SU-DHL-6 (cell line): ENCODE data around the gene ZNF337.

ENCODE experiments used
- H2AFZ ChIP-seq: fragments of 200-600 bp; sonication (generic); 2 replicates; pipeline ENCODE4 v1.6.1; 2014; ENCODE audit warnings: low read depth, mild to moderate bottlenecking, moderate library complexity, mixed read lengths, antibody characterized with exemption, low read length; ENCODE audit not compliant: severe bottlenecking
- H3F3A ChIP-seq: fragments of 200-600 bp; shearing (Covaris generic); 2 replicates; pipeline ENCODE4 v1.6.0; 2016; ENCODE audit warnings: antibody characterized with exemption, mild to moderate bottlenecking; ENCODE audit not compliant: insufficient read depth
- H3K27ac ChIP-seq: fragments of 200-600 bp; sonication (generic); 2 replicates; pipeline ENCODE4 v1.5.1; 2016; ENCODE audit warnings: low read depth, mild to moderate bottlenecking, low read length, moderate library complexity, mixed read lengths
- H3K27me3 ChIP-seq: fragments of 200-600 bp; sonication (generic), shearing (Covaris generic); 2 replicates; pipeline ENCODE4 v1.6.0; 2014; ENCODE audit warnings: mild to moderate bottlenecking, low read length
- H3K36me3 ChIP-seq: fragments of 200-600 bp; sonication (generic); 2 replicates; pipeline ENCODE4 v1.6.1; 2014; ENCODE audit warnings: mild to moderate bottlenecking, low read length, mixed read lengths
- H3K4me2 ChIP-seq: fragments of 300-600, 200-600 bp; shearing (Covaris generic), sonication (generic); 2 replicates; pipeline ENCODE4 v1.6.0; 2014; ENCODE audit warnings: low read length, low read depth, mild to moderate bottlenecking; ENCODE audit not compliant: poor library complexity, severe bottlenecking
- H3K4me3 ChIP-seq: fragments of 200-600 bp; sonication (generic); 2 replicates; pipeline ENCODE4 v1.5.1; 2014; ENCODE audit warnings: antibody characterized with exemption, low read length, mild to moderate bottlenecking, mixed read lengths; ENCODE audit not compliant: insufficient read depth, poor library complexity, severe bottlenecking
- H3K79me2 ChIP-seq: fragments of 200-600 bp; sonication (generic); 2 replicates; pipeline ENCODE4 v1.6.1; 2014; ENCODE audit warnings: mild to moderate bottlenecking, low read length, moderate library complexity; ENCODE audit not compliant: insufficient read depth
- H3K9ac ChIP-seq: fragments of 200-600 bp; sonication (generic); 2 replicates; pipeline ENCODE4 v1.7.0; 2014; ENCODE audit warnings: mild to moderate bottlenecking, low read length
- H3K9me2 ChIP-seq: fragments of 200-600 bp; sonication (generic); replicated peaks from 2 replicates; pipeline ENCODE4 v1.6.1; 2014; ENCODE audit warnings: low read length; ENCODE audit not compliant: insufficient read depth
- H3K9me3 ChIP-seq: fragments of 200-600 bp; sonication (generic); 2 replicates; pipeline ENCODE4 v1.6.1; 2014; ENCODE audit warnings: low read length, mixed read lengths; ENCODE audit not compliant: insufficient read depth
- H4K20me1 ChIP-seq: fragments of 200-600 bp; sonication (generic); 2 replicates; pipeline ENCODE4 v1.6.1; 2014; ENCODE audit warnings: low read depth, mild to moderate bottlenecking, antibody characterized with exemption, low read length, moderate library complexity, mixed read lengths
- EZH2phosphoT487 ChIP-seq: fragments of 200-600 bp; sonication (generic), shearing (Covaris generic); conservative IDR thresholded peaks from 2 replicates; pipeline ENCODE4 v1.6.1; 2018; ENCODE audit warnings: mild to moderate bottlenecking, antibody characterized with exemption, low read length, moderate library complexity, mixed read lengths
- TF ChIP-seq, protein P1 (sequence below): fragments of 200-600 bp; sonication (generic); IDR thresholded peaks from one replicate; pipeline ENCODE4 v1.5.1; 2017; ENCODE audit warnings: antibody characterized with exemption, mild to moderate bottlenecking, low read length, moderate library complexity; ENCODE audit not compliant: insufficient read depth, poor library complexity, severe bottlenecking

ZNF337 gene

DNA sequence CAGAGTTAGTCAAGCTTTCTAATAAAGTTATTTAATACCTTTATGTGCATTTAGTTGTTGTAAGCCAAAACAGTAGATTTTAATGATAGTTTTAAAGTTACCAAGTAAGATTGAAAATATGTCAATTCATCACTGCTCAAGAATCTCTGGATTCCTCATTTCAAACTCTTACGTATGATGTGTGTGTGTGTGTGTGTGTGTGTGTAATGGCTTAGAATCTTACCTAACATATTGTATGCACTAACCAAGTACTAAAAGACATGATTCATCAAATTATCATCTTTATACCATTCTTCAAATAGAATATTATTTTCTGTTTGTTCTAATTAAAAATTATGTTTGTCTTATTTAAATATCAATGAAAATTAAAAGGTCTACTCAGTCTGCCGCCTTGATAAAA, 41.5 kb upstream of the ZNF337 start:
- no peaks in the 10 kb centered on the region for H3K27me3 ChIP-seq
- H3F3A ChIP-seq = no peaks in the 10 kb centered on the region
- no peaks in the 10 kb centered on the region for H3K36me3 ChIP-seq
- H3K9me3 ChIP-seq = no peaks in the 10 kb centered on the region
- no peaks in the 10 kb centered on the region for H3K79me2 ChIP-seq
- H2AFZ ChIP-seq = no peak overlapping the region
- no peak for TF ChIP-seq EZH2phosphoT487
- TF ChIP-seq, protein P1, sequence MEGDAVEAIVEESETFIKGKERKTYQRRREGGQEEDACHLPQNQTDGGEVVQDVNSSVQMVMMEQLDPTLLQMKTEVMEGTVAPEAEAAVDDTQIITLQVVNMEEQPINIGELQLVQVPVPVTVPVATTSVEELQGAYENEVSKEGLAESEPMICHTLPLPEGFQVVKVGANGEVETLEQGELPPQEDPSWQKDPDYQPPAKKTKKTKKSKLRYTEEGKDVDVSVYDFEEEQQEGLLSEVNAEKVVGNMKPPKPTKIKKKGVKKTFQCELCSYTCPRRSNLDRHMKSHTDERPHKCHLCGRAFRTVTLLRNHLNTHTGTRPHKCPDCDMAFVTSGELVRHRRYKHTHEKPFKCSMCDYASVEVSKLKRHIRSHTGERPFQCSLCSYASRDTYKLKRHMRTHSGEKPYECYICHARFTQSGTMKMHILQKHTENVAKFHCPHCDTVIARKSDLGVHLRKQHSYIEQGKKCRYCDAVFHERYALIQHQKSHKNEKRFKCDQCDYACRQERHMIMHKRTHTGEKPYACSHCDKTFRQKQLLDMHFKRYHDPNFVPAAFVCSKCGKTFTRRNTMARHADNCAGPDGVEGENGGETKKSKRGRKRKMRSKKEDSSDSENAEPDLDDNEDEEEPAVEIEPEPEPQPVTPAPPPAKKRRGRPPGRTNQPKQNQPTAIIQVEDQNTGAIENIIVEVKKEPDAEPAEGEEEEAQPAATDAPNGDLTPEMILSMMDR = no peak
- no peaks in the 10 kb centered on the region for H3K9me2 ChIP-seq
- H3K4me3 ChIP-seq = no peak overlapping the region
- H4K20me1 ChIP-seq = no peaks in the 10 kb centered on the region
- H3K4me2 ChIP-seq = no peak overlapping the region
- H3K27ac ChIP-seq = no peak overlapping the region
- no peak overlapping the region for H3K9ac ChIP-seq

DNA sequence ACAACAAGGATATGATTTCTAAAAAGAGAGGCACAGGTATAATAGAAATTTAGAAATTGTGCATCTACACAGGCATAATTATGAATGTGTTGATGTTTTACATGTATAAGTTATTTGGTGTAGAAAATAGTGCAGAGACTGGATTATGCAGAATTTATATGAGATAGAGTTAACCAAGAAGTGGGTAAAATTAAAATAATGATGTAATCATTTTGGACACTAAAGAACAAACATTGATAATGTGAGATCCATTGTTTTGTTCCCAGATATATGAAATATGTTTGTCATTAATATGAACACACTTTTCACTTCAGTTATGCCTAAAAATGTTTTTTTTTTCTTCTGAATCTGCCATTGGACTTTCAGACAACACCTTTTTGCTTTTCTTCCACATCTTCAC, 37.2 kb upstream of the ZNF337 start:
- Histone ChIP-seq H3K27ac (no peak overlapping the region), H3K79me2 (no peaks in the 10 kb centered on the region), H2AFZ (no peak overlapping the region), H3K9me3 (no peaks in the 10 kb centered on the region), H3K36me3 (no peaks in the 10 kb centered on the region), H3K9me2 (no peaks in the 10 kb centered on the region), H3K4me3 (no peak overlapping the region), H3K4me2 (no peak overlapping the region), H4K20me1 (no peaks in the 10 kb centered on the region), H3K27me3 (no peaks in the 10 kb centered on the region), H3F3A (no peaks in the 10 kb centered on the region), H3K9ac (no peak overlapping the region)
- TF ChIP-seq, protein P1 = no peak
- no peak for TF ChIP-seq EZH2phosphoT487

- Histone ChIP-seq H3K27ac (no peak overlapping the region), H3K27me3 (no peaks in the 10 kb centered on the region), H3K36me3 (no peaks in the 10 kb centered on the region), H2AFZ (no peak overlapping the region), H3K4me2 (no peak overlapping the region), H3F3A (no peaks in the 10 kb centered on the region), H3K79me2 (no peaks in the 10 kb centered on the region), H3K9me2 (no peaks in the 10 kb centered on the region), H3K9me3 (peaks cover 5% of the 10 kb centered on the region; the same call in 1 of the 2 replicates), H3K4me3 (no peak overlapping the region), H3K9ac (no peak overlapping the region), H4K20me1 (no peaks in the 10 kb centered on the region)
- TF ChIP-seq, protein P1 = no peak
- TF ChIP-seq EZH2phosphoT487 = no peak
These were observed 34.2 kb upstream of the ZNF337 start for GRCh38 chr20:25730862-25731261.

- no peak overlapping the region for H3K4me3 ChIP-seq
- no peak overlapping the region for H3K27ac ChIP-seq
- H3K9me2 ChIP-seq = no peaks in the 10 kb centered on the region
- no peak overlapping the region for H3K9ac ChIP-seq
- H2AFZ ChIP-seq = no peak overlapping the region
- no peaks in the 10 kb centered on the region for H3K36me3 ChIP-seq
- H3K27me3 ChIP-seq = no peaks in the 10 kb centered on the region
- H3K79me2 ChIP-seq = no peaks in the 10 kb centered on the region
- H3K4me2 ChIP-seq = no peak overlapping the region
- no peaks in the 10 kb centered on the region for H4K20me1 ChIP-seq
- H3F3A ChIP-seq = no peaks in the 10 kb centered on the region
- no peak for TF ChIP-seq EZH2phosphoT487
- peaks cover 5% of the 10 kb centered on the region; the same call in 1 of the 2 replicates for H3K9me3 ChIP-seq
These were observed 29.7 kb upstream of the ZNF337 start for GRCh38 chr20:25726357-25726756.
